Large intestine (tissue), 3 donors: ENCODE results near the gene ACAD9. TPM values are rescaled to one million over a fixed set of nuclear protein-coding genes. Genes with fewer than 3 reads are reported as not detected.
"Not testable (repeated sequence)": the region's sequence is repeated elsewhere in the genome, so short reads cannot be mapped to it uniquely, and the experiment has no call there.

Source experiments
- DNase-seq, 2 donors: peaks; one replicate each; pipeline versions ENCODE4 v3.0.0 to v3.0.0-alpha.2; 2013
- H3K27ac ChIP-seq: one replicate; pipeline ENCODE4 v1.5.1; 2013; ENCODE audit warnings: low read length
- H3K27me3 ChIP-seq: 2 replicates; pipeline ENCODE4 v1.6.1; 2013; ENCODE audit warnings: low read length; ENCODE audit not compliant: control insufficient read depth, insufficient read depth
- H3K36me3 ChIP-seq: 2 replicates; pipeline ENCODE4 v1.6.1; 2013; ENCODE audit warnings: low read length; ENCODE audit not compliant: control insufficient read depth, insufficient read depth
- H3K4me1 ChIP-seq: one replicate; pipeline ENCODE4 v1.6.1; 2013; ENCODE audit warnings: low read length; ENCODE audit not compliant: control insufficient read depth, insufficient read depth
- H3K4me3 ChIP-seq: one replicate; pipeline ENCODE4 v1.5.1; 2013; ENCODE audit warnings: low read length
- H3K9me3 ChIP-seq: one replicate; pipeline ENCODE4 v1.6.1; 2013; ENCODE audit warnings: mild to moderate bottlenecking, low read depth, low read length, moderate library complexity; ENCODE audit not compliant: control insufficient read depth
- WGBS: methylation state at CpG from one replicate; pipeline ENCODE4 v1.1.5; 2013; ENCODE audit warnings: low lambda C conversion rate; ENCODE audit not compliant: insufficient coverage; 5-methylcytosine and 5-hydroxymethylcytosine counted together
- polyA plus RNA-seq: library from polyadenylated mRNA; unstranded; fragments of 120-200 nt; gene quantifications from one replicate; pipeline ENCODE4 v1.2.1, GENCODE V29; 2013

Gene ACAD9
- polyA plus RNA-seq, 1 donor = 33.1 TPM

- DNase-seq = no peak
- no peak overlapping the region for H3K4me3 ChIP-seq
- no CpG with 5 or more reads among the region's 7 CpGs for WGBS
- H3K9me3 ChIP-seq = no peaks in the 10 kb centered on the region
- no peaks in the 10 kb centered on the region for H3K27me3 ChIP-seq
- no peaks in the 10 kb centered on the region for H3K4me1 ChIP-seq
- no peak overlapping the region for H3K27ac ChIP-seq
- H3K36me3 ChIP-seq = peaks cover 90% of the 10 kb centered on the region
Observed at GRCh38 chr3:128911911-128912310, 32.5 kb downstream of the ACAD9 start.

GRCh38 chr3:128914966-128915645, 35.7 kb downstream of the ACAD9 start:
- no CpG with 5 or more reads among the region's 10 CpGs for WGBS
- DNase-seq = no peak
- peaks cover 60% of the 10 kb centered on the region for H3K36me3 ChIP-seq

GRCh38 chr3:128917291-128917690, 37.9 kb downstream of the ACAD9 start:
- peaks cover 39% of the 10 kb centered on the region for H3K36me3 ChIP-seq
- peaks cover 4% of the 10 kb centered on the region for H3K9me3 ChIP-seq
- WGBS = 86% methylated on average over 1 of the region's 2 CpGs
- no peak overlapping the region for H3K27ac ChIP-seq
- H3K4me3 ChIP-seq = no peak overlapping the region
- no peak for DNase-seq
- H3K4me1 ChIP-seq = no peaks in the 10 kb centered on the region
- H3K27me3 ChIP-seq = no peaks in the 10 kb centered on the region

More at GRCh38 chr3:128914966-128915645, 35.7 kb downstream of the ACAD9 start:
- Histone ChIP-seq H3K27me3 (no peaks in the 10 kb centered on the region), H3K4me3 (no peak overlapping the region), H3K27ac (no peak overlapping the region), H3K4me1 (no peaks in the 10 kb centered on the region), H3K9me3 (no peaks in the 10 kb centered on the region)

GRCh38 chr3:128919988-128920387, 40.6 kb downstream of the ACAD9 start:
- Histone ChIP-seq H3K27me3 (no peaks in the 10 kb centered on the region), H3K4me3 (no peak overlapping the region), H3K36me3 (peaks cover 12% of the 10 kb centered on the region), H3K9me3 (peaks cover 14% of the 10 kb centered on the region), H3K27ac (no peak overlapping the region), H3K4me1 (no peaks in the 10 kb centered on the region)
- no peak for DNase-seq
- WGBS = no CpG with 5 or more reads among the region's 1 CpG

GRCh38 chr3:128922804-128923459, 43.5 kb downstream of the ACAD9 start:
- Histone ChIP-seq H3K4me3 (no peak overlapping the region), H3K4me1 (no peaks in the 10 kb centered on the region), H3K27ac (no peak overlapping the region), H3K36me3 (no peaks in the 10 kb centered on the region), H3K27me3 (no peaks in the 10 kb centered on the region), H3K9me3 (peaks cover 23% of the 10 kb centered on the region)
- WGBS = no CpG with 5 or more reads among the region's 10 CpGs
- no peak for DNase-seq

- no peak overlapping the region for H3K27ac ChIP-seq
- H3K9me3 ChIP-seq = peaks cover 24% of the 10 kb centered on the region
- H3K27me3 ChIP-seq = no peaks in the 10 kb centered on the region
- DNase-seq = no peak
- H3K4me3 ChIP-seq = no peak overlapping the region
- no peaks in the 10 kb centered on the region for H3K4me1 ChIP-seq
- no peaks in the 10 kb centered on the region for H3K36me3 ChIP-seq
- WGBS = no CpG with 5 or more reads among the region's 2 CpGs
Observed at GRCh38 chr3:128923576-128923975, 44.2 kb downstream of the ACAD9 start.

GRCh38 chr3:128923986-128924385, 44.6 kb downstream of the ACAD9 start:
- DNase-seq, H3K27ac ChIP-seq, H3K4me3 ChIP-seq, H3K27me3 ChIP-seq, H3K36me3 ChIP-seq, H3K4me1 ChIP-seq: not testable (repeated sequence)
- H3K9me3 ChIP-seq = peaks cover 24% of the 10 kb centered on the region
- no CpG with 5 or more reads among the region's 6 CpGs for WGBS

- Histone ChIP-seq H3K27ac (no peak overlapping the region), H3K4me1 (no peaks in the 10 kb centered on the region), H3K9me3 (peaks cover 16% of the 10 kb centered on the region), H3K36me3 (no peaks in the 10 kb centered on the region), H3K27me3 (peaks cover 9% of the 10 kb centered on the region), H3K4me3 (no peak overlapping the region)
- WGBS = 92% methylated on average over 2 of the region's 3 CpGs
- DNase-seq = no peak
Observed at GRCh38 chr3:128929364-128929763, 49.9 kb downstream of the ACAD9 start.

- H3K4me1 ChIP-seq = no peaks in the 10 kb centered on the region
- H3K4me3 ChIP-seq = no peak overlapping the region
- H3K27me3 ChIP-seq = peaks cover 15% of the 10 kb centered on the region
- DNase-seq = no peak
- no peaks in the 10 kb centered on the region for H3K36me3 ChIP-seq
- H3K27ac ChIP-seq = no peak overlapping the region
- no CpG with 5 or more reads among the region's 10 CpGs for WGBS
- peaks cover 10% of the 10 kb centered on the region for H3K9me3 ChIP-seq
Observed at GRCh38 chr3:128931046-128931445, 51.6 kb downstream of the ACAD9 start.

GRCh38 chr3:128932516-128933212, 53.2 kb downstream of the ACAD9 start:
- H3K9me3 ChIP-seq = peaks cover 3% of the 10 kb centered on the region
- no peaks in the 10 kb centered on the region for H3K36me3 ChIP-seq
- no CpG with 5 or more reads among the region's 12 CpGs for WGBS
- no peaks in the 10 kb centered on the region for H3K4me1 ChIP-seq
- peaks cover 15% of the 10 kb centered on the region for H3K27me3 ChIP-seq
- H3K4me3 ChIP-seq = no peak overlapping the region
- DNase-seq = no peak
- no peak overlapping the region for H3K27ac ChIP-seq
